H1 (cell line): Measurements from ENCODE around the gene USP35. TPM values are rescaled to one million over a fixed set of nuclear protein-coding genes. Genes with fewer than 3 reads are reported as not detected.

Source experiments
- RXRA ChIP-seq: IDR thresholded peaks from 2 replicates; pipeline ENCODE4 v1.6.1; 2011; ENCODE audit warnings: low read depth, mild to moderate bottlenecking, low read length, moderate library complexity; ENCODE audit not compliant: insufficient read depth
- SIN3A ChIP-seq, 2 experiments: IDR thresholded peaks in 1 of 2; conservative IDR thresholded peaks in 1 of 2; 2 replicates each; pipeline ENCODE4 v1.6.1; 2011 to 2012; ENCODE audit warnings: low read length in 2 of 2, improper control_type of control experiment in 1 of 2, low read depth in 1 of 2, mild to moderate bottlenecking in 1 of 2
- polyA plus RNA-seq, 7 experiments: library from polyadenylated mRNA; depleted of rRNA in 3 of 7; stranded (reverse) in 5 of 7; unstranded in 2 of 7; fragments of >200 nt in 5 of 7; fragments of 200-250 nt in 2 of 7; gene quantifications; 1 replicate in 5 of 7; 2 replicates in 1 of 7; 4 replicates in 1 of 7; pipeline versions ENCODE4 v1.2.1 to v1.2.3, GENCODE V29; 2011 to 2013; ENCODE audit warnings: missing spikeins in 2 of 7, mixed read lengths in 2 of 7
- total RNA-seq: library from RNA; stranded (reverse); fragmentation: NEBNext Ultra II Directional; extraction: Animal tissue kit (Norgen Biotek cat#: 25700); gene quantifications from 2 replicates; pipeline ENCODE4 v1.2.1, GENCODE V29; 2021

Gene USP35
- total and polyA plus RNA-seq, 2 of the 8 experiments (the other 6 are each of a cell fraction or from before 2014, with no cell fraction given), result 4.6 to 6.8 TPM

DNA sequence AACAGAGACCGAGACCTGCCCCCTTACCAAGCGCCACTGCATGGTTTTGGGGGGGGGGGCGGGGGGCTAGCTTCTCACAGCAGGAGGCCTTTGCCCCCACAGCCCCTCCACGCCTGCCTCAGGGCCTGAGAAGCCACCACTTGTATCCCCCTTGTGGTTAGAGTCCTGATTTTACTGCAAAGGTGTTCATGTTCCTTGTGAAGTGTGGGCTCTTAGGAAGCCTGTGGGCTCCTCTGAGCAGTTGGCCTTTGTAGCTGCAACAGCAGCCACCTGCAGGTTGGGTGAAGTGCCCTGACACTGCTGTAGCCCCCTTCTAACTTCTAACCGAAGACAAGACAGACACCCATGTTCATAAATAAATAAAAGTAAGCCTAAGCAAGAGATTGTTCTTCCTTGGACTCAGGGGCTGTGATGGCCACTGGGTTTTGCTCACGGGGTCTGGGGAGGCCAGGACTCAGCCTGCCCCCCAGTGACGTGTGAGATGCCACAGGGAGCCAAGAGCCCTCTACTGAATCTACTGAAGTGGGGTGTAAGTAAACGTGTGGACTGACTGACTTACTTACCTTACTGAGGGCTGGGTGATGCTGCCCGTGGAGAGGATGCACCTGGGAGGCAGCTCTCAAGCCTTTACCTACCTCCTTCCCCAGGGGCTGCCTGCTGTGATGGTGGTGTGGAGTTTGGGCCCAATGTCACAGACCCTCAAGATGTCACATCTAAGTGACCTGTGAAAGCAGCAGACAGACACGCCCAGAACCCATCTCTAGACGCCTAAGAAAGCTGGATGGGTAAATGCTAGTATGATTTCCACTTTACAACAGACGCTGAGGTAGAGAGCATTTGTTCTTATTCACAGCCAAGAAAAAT lies 25.8 kb downstream of the USP35 start (continued):
- TF ChIP-seq RXRA (no peak), SIN3A (conservative IDR thresholded peaks at IDR 0.05 in 1 of 2, IDR thresholded peaks at IDR 0.05 in 1 of 2; ENCODE audit: low read depth in 1 of 2, low read length in 2 of 2) (no peak)
